Erythroblast (primary cell): ENCODE results near the gene TUBAL3.

Source experiments
- GATA1 ChIP-seq: IDR thresholded peaks from 2 replicates; pipeline ENCODE4 v1.6.1; 2011; ENCODE audit warnings: low read depth, mild to moderate bottlenecking, control low read depth, low read length, moderate library complexity
- POLR2A ChIP-seq: IDR thresholded peaks from 2 replicates; pipeline ENCODE4 v1.6.1; 2011; ENCODE audit warnings: mild to moderate bottlenecking, low read length

DNA sequence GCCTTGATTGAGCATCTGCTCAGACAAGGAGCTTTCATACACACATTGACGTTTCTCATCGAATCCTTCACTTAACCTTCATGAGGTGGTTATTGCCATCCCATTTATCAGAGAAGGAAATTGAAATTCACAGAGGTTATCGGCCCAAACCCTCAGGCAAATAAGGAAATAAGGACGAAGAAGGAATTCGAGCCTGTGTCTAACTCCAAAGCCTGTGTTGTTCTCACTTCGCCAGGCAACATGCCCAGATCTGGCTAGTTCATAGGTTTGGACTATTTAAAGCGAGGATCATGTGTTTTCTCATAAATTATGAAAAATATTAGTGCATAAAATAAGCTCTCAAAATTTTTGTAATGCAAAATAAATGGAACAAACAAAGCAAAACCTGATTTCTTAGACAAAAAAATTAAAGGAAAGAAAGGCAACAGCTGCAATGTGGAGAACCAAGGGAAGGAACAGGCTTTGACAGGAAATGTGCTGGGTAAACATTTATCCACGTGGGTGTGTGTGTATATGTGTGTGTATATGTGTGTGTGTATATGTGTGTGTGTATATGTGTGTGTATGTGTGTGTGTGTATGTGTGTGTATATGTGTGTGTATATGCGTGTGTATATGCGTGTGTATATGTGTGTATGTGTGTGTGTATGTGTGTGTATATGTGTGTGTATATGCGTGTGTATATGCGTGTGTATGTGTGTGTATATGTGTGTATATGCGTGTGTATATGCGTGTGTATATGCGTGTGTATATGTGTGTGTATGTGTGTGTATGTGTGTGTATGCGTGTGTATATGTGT is 35.1 kb downstream of the TUBAL3 start:
- no peak for TF ChIP-seq POLR2A
- TF ChIP-seq GATA1: no peak
